Sigmoid colon (tissue), 4 donors: Measurements from ENCODE around the gene TRIP12.

Experiments
- CTCF ChIP-seq, 4 experiments: fragments of 450-650 bp in 3 of 4; fragments of 200-600 bp in 1 of 4; IDR thresholded peaks; one replicate each; pipeline ENCODE4 v1.5.1; 2016 to 2019; ENCODE audit warnings: antibody characterized with exemption in 4 of 4, mild to moderate bottlenecking in 3 of 4, moderate library complexity in 2 of 4
- EP300 ChIP-seq, 4 donors: sonication (generic); formaldehyde crosslinking; IDR thresholded peaks; one replicate each; pipeline ENCODE4 v1.6.1; 2017; ENCODE audit warnings: antibody characterized with exemption in 4 of 4
- POLR2A ChIP-seq, 2 donors: fragments of 450-650 bp; IDR thresholded peaks; one replicate each; pipeline ENCODE4 v1.6.1; 2016; ENCODE audit warnings: antibody characterized with exemption in 2 of 2, mild to moderate bottlenecking in 2 of 2, moderate library complexity in 2 of 2
- POLR2AphosphoS5 ChIP-seq, 4 donors: sonication (generic); formaldehyde crosslinking; IDR thresholded peaks; one replicate each; pipeline ENCODE4 v1.6.1; 2017; ENCODE audit warnings: antibody characterized with exemption in 4 of 4

- no peak for TF ChIP-seq CTCF (IDR thresholded peaks at IDR 0.05)
- TF ChIP-seq POLR2AphosphoS5 (IDR thresholded peaks at IDR 0.05), result no peak
- no peak for TF ChIP-seq POLR2A (IDR thresholded peaks at IDR 0.05)
- no peak for TF ChIP-seq EP300 (IDR thresholded peaks at IDR 0.05)
These were observed 61.5 kb downstream of the TRIP12 start for GRCh38 chr2:229860334-229860733.
